Measurements from ENCODE around the gene TBX18. TPM values are rescaled to one million over a fixed set of nuclear protein-coding genes. Genes with fewer than 3 reads are reported as not detected.

Gene TBX18
- total RNA-seq, 1 experiment from 2014 or later: 0.15 TPM

GRCh38 chr6:84809455-84809854 lies 45.1 kb upstream of the TBX18 start (continued):
- TF ChIP-seq CBFB (CRISPR knock-in tag; IDR thresholded peaks at IDR 0.05; ENCODE audit: low read depth): no peak
- TF ChIP-seq, protein P1, sequence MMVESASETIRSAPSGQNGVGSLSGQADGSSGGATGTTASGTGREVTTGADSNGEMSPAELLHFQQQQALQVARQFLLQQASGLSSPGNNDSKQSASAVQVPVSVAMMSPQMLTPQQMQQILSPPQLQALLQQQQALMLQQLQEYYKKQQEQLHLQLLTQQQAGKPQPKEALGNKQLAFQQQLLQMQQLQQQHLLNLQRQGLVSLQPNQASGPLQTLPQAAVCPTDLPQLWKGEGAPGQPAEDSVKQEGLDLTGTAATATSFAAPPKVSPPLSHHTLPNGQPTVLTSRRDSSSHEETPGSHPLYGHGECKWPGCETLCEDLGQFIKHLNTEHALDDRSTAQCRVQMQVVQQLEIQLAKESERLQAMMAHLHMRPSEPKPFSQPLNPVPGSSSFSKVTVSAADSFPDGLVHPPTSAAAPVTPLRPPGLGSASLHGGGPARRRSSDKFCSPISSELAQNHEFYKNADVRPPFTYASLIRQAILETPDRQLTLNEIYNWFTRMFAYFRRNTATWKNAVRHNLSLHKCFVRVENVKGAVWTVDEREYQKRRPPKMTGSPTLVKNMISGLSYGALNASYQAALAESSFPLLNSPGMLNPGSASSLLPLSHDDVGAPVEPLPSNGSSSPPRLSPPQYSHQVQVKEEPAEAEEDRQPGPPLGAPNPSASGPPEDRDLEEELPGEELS (CRISPR knock-in tag; IDR thresholded peaks at IDR 0.05): no peak
- TF ChIP-seq USF2 (CRISPR knock-in tag; IDR thresholded peaks at IDR 0.05): no peak
- TF ChIP-seq ETV6 (CRISPR knock-in tag; IDR thresholded peaks at IDR 0.05): no peak
- no peak for TF ChIP-seq MYBL2 (CRISPR knock-in tag; IDR thresholded peaks at IDR 0.05)
- TF ChIP-seq ZNF317 (CRISPR knock-in tag; IDR thresholded peaks at IDR 0.05; ENCODE audit: borderline replicate concordance, low read depth): no peak
- TF ChIP-seq GRHL2 (CRISPR knock-in tag; IDR thresholded peaks at IDR 0.05; ENCODE audit: insufficient replicate concordance, severe bottlenecking): no peak
- TF ChIP-seq HMGXB4 (CRISPR knock-in tag; IDR thresholded peaks at IDR 0.05): no peak

DNA sequence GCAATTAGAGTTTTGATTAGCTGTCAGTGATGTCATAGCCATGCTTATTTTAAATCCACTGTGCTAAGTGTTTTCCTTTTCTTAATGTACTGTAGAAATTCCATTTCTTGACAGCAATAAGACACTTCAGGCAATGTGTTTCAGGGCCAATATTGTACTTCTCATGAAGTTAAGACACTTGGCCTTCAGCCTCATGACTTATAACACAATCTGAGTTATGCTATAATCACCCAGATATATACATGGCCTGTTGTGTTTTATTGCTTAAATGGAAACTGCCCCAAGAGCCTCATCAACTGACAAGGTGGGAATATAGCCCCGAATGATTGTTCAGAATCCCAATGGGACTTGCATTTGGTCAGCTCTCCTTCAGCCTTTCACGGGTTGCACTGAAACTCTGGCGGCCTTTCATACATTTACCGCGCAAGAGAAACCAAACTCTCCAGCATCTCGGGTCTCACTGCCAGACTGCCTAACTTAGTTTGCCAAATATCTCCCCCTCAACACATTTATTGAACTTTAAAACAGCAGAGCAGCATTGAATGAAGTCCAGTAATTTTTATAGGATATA lies 44.2 kb upstream of the TBX18 start:
- ChIA-PET POLR2A (no interaction called here), CTCF (no interaction called here)
- no peak for DNase-seq (ENCODE audit: low spot score)
- H3K4me1 Mint-ChIP-seq: peaks cover 7% of the 10 kb centered on the region
- H3K36me3 Mint-ChIP-seq: no peaks in the 10 kb centered on the region
- TF ChIP-seq PREB (CRISPR knock-in tag; IDR thresholded peaks at IDR 0.05; ENCODE audit: borderline replicate concordance): no peak
- TF ChIP-seq GTF2I (CRISPR knock-in tag; conservative IDR thresholded peaks at IDR 0.05): no peak
- no peak for TF ChIP-seq ZNF138 (CRISPR knock-in tag; conservative IDR thresholded peaks at IDR 0.05)
- no peak for TF ChIP-seq ZNF317 (CRISPR knock-in tag; IDR thresholded peaks at IDR 0.05; ENCODE audit: borderline replicate concordance, low read depth)
- no peak for TF ChIP-seq NFYB (CRISPR knock-in tag; conservative IDR thresholded peaks at IDR 0.05; ENCODE audit: low read depth)
- TF ChIP-seq SOX15 (CRISPR knock-in tag; IDR thresholded peaks at IDR 0.05): no peak
- TF ChIP-seq MAX (CRISPR knock-in tag; IDR thresholded peaks at IDR 0.05): no peak
- TF ChIP-seq RORB (CRISPR knock-in tag; IDR thresholded peaks at IDR 0.05): no peak
- TF ChIP-seq NFATC4 (CRISPR knock-in tag; IDR thresholded peaks at IDR 0.05): no peak
- no peak for TF ChIP-seq ZNF416 (CRISPR knock-in tag; IDR thresholded peaks at IDR 0.05)
- no peak for TF ChIP-seq MXD4 (CRISPR knock-in tag; IDR thresholded peaks at IDR 0.05; ENCODE audit: borderline replicate concordance)
- TF ChIP-seq, protein P2, sequence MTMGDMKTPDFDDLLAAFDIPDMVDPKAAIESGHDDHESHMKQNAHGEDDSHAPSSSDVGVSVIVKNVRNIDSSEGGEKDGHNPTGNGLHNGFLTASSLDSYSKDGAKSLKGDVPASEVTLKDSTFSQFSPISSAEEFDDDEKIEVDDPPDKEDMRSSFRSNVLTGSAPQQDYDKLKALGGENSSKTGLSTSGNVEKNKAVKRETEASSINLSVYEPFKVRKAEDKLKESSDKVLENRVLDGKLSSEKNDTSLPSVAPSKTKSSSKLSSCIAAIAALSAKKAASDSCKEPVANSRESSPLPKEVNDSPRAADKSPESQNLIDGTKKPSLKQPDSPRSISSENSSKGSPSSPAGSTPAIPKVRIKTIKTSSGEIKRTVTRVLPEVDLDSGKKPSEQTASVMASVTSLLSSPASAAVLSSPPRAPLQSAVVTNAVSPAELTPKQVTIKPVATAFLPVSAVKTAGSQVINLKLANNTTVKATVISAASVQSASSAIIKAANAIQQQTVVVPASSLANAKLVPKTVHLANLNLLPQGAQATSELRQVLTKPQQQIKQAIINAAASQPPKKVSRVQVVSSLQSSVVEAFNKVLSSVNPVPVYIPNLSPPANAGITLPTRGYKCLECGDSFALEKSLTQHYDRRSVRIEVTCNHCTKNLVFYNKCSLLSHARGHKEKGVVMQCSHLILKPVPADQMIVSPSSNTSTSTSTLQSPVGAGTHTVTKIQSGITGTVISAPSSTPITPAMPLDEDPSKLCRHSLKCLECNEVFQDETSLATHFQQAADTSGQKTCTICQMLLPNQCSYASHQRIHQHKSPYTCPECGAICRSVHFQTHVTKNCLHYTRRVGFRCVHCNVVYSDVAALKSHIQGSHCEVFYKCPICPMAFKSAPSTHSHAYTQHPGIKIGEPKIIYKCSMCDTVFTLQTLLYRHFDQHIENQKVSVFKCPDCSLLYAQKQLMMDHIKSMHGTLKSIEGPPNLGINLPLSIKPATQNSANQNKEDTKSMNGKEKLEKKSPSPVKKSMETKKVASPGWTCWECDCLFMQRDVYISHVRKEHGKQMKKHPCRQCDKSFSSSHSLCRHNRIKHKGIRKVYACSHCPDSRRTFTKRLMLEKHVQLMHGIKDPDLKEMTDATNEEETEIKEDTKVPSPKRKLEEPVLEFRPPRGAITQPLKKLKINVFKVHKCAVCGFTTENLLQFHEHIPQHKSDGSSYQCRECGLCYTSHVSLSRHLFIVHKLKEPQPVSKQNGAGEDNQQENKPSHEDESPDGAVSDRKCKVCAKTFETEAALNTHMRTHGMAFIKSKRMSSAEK (CRISPR knock-in tag; IDR thresholded peaks at IDR 0.05; ENCODE audit: borderline replicate concordance): no peak
- no peak for TF ChIP-seq ZNF671 (CRISPR knock-in tag; IDR thresholded peaks at IDR 0.05)
- no peak for TF ChIP-seq TP53 (CRISPR knock-in tag; IDR thresholded peaks at IDR 0.05)
- TF ChIP-seq, protein P3, sequence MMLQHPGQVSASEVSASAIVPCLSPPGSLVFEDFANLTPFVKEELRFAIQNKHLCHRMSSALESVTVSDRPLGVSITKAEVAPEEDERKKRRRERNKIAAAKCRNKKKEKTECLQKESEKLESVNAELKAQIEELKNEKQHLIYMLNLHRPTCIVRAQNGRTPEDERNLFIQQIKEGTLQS (CRISPR knock-in tag; conservative IDR thresholded peaks at IDR 0.05): no peak
- no peaks in the 10 kb centered on the region for H3K27me3 Mint-ChIP-seq (ENCODE audit: low read depth)
- no peak overlapping the region for H3K27ac Mint-ChIP-seq
- H3K9me3 Mint-ChIP-seq: no peaks in the 10 kb centered on the region
- ATAC-seq: no peak
- H3K4me3 Mint-ChIP-seq: no peak overlapping the region

All from WTC11 (cell line).